ENCODE measurements around the gene EGFR.

The EGFR gene

GRCh38 chr7:55255496-55256445, 237.0 kb downstream of the EGFR start:
- DNase-seq: peak; percentile 78

- no peak for DNase-seq
Measured at GRCh38 chr7:55258631-55259030, 239.8 kb downstream of the EGFR start.

DNA sequence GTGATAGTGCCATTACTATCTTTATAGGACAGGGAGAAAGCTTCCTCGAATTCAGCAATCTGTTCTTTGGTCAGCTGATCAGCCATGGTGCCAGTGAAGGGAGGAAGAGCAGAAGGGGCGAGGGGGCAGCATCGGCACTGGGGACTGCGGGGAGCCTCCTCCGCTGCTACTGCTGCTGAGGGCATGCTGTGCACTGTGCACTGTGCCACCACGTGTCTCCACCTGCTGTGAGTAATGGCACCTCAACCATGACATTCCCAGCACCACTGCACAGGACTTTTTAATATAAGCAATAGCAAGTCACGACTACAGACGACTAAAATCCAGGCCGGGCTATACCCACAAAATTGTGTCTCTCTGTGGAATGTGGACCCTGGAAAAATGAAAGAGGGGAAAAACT, 241.4 kb downstream of the EGFR start:
- DNase-seq: no peak

- no peak for DNase-seq
Measured at GRCh38 chr7:55260676-55261385, 242.0 kb downstream of the EGFR start.
